ENCODE data around the gene RHO.

RHO gene

GRCh38 chr3:129548104-129548965, 19.9 kb downstream of the RHO start:
- DNase-seq = no peak

- DNase-seq = no peak
Measured at GRCh38 chr3:129549006-129549800, 20.8 kb downstream of the RHO start.

DNA sequence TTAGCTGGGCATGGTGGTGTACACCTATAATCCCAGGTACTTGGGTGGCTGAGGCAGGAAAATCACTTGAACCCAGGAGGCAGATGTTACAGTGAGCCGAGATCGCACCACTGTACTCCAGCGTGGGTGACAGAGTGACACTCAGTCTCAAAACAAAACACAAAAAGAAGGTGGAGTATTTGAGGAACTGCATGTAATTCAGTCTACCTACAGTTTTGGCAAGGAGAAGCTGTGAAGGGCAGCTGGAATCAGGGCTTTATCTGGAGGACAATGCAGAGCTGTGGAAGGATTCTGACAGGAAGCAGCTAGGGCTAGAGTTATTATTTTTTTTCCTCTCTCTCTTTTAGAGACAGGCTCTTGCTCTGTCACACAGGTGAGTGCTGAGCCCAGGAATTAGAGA, 21.4 kb downstream of the RHO start:
- no peak for DNase-seq

- no peak for DNase-seq
Measured at GRCh38 chr3:129552287-129553050, 24.0 kb downstream of the RHO start.

DNA sequence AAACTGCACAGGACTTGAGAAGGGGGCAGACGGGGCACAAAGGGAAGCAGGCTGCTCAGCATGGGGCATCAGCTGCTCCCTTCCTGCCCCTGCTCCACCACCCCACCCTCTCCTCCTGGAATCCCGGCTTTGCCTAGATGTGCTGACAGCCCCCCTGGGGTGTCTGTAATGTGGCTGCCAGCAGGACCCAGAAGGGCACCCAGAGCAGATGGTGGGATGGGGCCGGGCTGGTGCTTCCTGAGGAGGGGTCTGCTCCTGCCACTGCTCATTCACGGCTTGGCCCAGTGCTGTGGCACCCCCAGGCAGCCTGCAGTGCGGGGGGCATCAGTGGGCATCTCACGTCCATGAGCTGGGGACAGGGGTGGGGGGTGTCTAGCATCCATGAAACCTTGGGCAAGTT, 24.7 kb downstream of the RHO start:
- DNase-seq = no peak

- DNase-seq = no peak
Measured at GRCh38 chr3:129553719-129554118, 25.3 kb downstream of the RHO start.

- DNase-seq = no peak
Measured at GRCh38 chr3:129554356-129555152, 26.1 kb downstream of the RHO start.

- no peak for DNase-seq
Measured at GRCh38 chr3:129555153-129555550, 26.7 kb downstream of the RHO start.

- DNase-seq = no peak
Measured at GRCh38 chr3:129555616-129556357, 27.3 kb downstream of the RHO start.

- DNase-seq = no peak
Measured at GRCh38 chr3:129556358-129556695, 27.9 kb downstream of the RHO start.

GRCh38 chr3:129556890-129557547, 28.6 kb downstream of the RHO start:
- no peak for DNase-seq

GRCh38 chr3:129557548-129557894, 29.1 kb downstream of the RHO start:
- no peak for DNase-seq

DNA sequence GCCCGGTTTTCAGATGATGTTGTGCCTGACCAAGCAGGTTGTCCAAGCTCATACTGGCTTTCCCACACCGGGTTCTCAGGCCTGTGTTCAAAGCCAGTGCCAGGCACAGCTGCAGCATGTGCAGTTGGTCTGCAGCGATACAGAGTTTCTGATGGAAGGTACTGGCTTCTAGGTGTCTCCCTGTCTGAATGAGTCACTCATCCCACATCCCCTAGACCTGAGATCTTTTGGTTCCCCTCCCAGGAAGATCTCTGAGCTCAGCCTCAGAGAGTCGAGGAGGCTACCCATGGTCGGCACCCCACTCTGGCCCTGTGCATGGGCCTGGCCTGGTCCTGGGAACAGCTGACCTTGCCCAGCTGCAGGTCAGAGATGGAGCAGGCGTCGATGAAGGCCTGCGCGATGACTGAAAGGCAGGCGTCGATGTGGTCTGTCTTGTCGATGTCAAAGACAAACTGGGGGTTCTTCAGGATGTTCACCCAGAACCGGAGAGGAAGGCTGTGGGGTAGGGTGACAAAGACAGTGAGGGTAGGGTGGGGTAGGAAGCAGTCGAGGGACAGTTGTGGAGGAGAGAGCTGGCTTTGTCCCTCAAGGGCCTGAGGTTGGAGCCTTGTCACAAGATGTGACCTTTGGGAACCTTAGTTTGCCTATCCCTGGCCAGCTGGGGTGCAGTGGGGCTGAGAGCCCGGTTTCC, 29.8 kb downstream of the RHO start:
- no peak for DNase-seq

DNA sequence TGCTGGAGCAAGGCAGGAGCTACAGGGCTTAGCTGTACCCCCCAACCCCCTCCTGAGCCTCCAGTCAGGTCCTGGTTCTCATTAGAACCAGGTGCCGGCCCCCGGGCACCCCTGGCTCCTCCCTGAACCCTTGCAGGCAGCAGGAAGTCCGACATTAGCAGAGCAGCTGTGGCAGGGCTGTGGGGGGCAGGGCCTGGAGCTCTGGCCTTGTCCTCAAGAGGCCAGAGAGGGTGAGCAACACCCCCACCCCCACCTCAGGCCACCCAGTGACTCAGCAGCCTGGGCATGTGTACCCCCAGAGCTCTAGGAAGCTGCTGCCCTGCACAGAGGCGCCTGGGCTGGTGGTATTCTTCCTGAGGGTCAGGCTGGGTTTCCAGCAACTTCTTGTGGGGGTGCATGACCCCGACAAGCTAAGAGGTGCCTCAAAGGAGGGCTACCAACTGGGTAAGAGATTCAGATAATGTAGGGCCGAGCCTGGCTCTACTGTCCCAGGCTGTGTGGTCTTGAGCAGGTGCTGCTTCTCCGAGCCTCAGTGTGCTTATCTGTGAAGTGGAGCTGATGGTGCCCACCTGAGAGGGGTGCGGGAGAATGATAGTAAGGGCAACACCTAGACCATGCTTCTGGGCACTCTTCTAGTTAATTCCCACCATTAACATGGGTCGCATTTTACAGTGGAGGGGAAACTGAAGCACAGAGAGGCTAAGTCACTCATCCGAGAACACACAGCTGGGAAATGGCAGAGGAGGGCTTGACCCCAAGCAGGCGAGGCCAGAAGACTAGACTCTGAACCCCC, 30.5 kb downstream of the RHO start:
- DNase-seq = no peak

- no peak for DNase-seq
Measured at GRCh38 chr3:129559565-129560079, 31.2 kb downstream of the RHO start.

- DNase-seq = no peak
Measured at GRCh38 chr3:129560269-129560787, 31.9 kb downstream of the RHO start.

DNA sequence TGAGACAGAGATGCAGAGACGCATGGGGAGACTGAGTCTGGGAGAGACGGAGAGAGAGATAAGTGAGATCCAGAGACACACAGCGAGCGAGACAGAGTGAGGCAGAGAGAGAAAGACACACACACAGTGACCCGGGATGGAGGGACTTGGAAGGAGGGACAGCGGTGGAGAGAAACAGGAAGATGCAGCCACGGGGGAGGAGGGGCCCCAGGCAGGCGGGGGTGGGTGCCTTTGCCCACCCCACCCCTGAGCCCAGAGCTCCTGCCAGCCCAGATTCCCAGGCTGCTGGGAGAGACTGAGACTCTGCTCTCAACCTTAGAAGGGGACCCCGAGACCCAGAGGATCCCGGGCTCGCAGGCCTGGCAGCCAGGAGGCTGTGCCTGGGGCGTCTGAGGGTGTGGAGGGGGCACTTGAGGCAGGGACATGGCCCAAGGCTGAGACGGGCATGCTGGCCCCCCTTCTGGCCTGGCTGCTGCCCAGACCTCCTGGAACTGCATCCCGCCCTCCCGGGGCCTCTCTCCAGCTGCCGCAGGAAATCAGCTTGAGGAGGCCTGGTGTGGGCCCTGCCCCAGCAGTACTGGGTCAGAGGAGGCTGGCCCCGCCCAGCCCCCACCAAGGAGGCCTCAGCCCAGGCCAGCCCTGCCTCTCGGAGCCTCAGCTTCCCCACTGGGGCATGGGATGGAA, 32.6 kb downstream of the RHO start:
- DNase-seq = no peak

DNA sequence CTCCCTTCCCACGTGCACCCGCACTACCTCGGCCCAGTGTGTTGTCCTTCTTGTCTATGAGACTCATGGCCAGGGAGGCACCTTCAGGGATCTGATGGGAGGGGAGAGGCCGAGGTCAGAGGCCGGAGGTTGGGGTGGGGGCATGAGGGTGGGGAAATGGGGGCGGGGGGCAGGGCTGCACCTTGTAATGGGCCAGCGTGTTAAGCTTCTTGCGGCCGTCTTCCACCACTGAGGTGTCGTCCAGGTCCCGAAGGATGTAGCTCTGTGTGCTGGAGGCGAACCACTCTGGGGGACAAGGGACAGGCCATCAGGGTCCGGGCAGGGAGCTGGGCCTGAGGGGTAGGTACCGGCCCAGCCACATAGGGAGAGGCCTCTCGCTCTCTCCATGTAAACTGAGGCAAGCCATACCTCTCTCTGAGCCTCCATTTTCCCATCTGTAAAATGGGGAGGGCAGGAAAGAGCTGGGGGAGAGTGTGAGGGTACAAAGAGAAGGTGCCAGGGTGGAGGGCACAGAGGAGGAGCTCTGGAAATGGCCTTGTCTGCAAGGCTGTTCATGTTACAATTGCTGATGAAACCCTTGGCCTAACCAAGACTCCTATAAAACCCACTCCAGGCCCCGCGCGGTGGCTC, 33.3 kb downstream of the RHO start:
- DNase-seq = no peak

Data from CD4-positive, alpha-beta T cell treated with Interleukin-12 subunit alpha and Interleukin-12 subunit beta, for 1 hour (primary cell).